ENCODE results near the gene SLC16A12. TPM values are rescaled to one million over a fixed set of nuclear protein-coding genes. Genes with fewer than 3 reads are reported as not detected.

The SLC16A12 gene
- total and polyA plus RNA-seq, 2 of the 13 experiments (the other 11 are each of a cell fraction or from before 2014, with no cell fraction given): 0.02 TPM; not detected in 1

- no peak overlapping the region for H3K27ac ChIP-seq (ENCODE audit: extremely low read length, insufficient read depth, low read length)
- ATAC-seq: peak; percentile 88
- no peak overlapping the region for H2AFZ ChIP-seq (ENCODE audit: low read length)
- H3K9me3 ChIP-seq (ENCODE audit: low read length): no peaks in the 10 kb centered on the region
- H4K20me1 ChIP-seq (ENCODE audit: insufficient read depth, low read length): no peaks in the 10 kb centered on the region
- no peaks in the 10 kb centered on the region for H3K27me3 ChIP-seq (ENCODE audit: control insufficient read depth in 1 of 2, insufficient read depth in 2 of 2, low read length in 2 of 2)
- H3K9ac ChIP-seq (ENCODE audit: insufficient read depth, low read depth, low read length): no peak overlapping the region
- CTCF ChIA-PET (ENCODE audit: low intra/inter-chr PET ratio, low total read pairs): interaction anchor here (1.4 to 2.8 kb wide), 3 partner anchors 137 to 367 kb away, joined by 3 to 46 read pairs (median 4); no protein-coding TSS in a partner anchor
- DNase-seq (ENCODE audit: low spot score): peak; percentile 41
- intact Hi-C loops (cut with micrococcal nuclease; ENCODE audit: unreplicated experiment) (loop anchor here (1.0 to 5.0 kb wide), 4 partner anchors 138 to 366 kb away; partner anchors contain the start of gene KIF20B), in situ Hi-C loops (cut with HindIII; ENCODE audit: extremely low pct_ligation_motif_present, low pct_unique_long_range_greater_than_20kb) (loop anchor here (5.0 kb wide), 1 partner anchor 136 kb away; no protein-coding TSS in a partner anchor)
- TF ChIP-seq NR2F6 (IDR thresholded peaks at IDR 0.05): no peak
- TF ChIP-seq NR2F6 (CRISPR knock-in tag; IDR thresholded peaks at IDR 0.05): no peak
- TF ChIP-seq NFIB (CRISPR knock-in tag; IDR thresholded peaks at IDR 0.05; ENCODE audit: borderline replicate concordance): no peak
- TF ChIP-seq, protein P1, sequence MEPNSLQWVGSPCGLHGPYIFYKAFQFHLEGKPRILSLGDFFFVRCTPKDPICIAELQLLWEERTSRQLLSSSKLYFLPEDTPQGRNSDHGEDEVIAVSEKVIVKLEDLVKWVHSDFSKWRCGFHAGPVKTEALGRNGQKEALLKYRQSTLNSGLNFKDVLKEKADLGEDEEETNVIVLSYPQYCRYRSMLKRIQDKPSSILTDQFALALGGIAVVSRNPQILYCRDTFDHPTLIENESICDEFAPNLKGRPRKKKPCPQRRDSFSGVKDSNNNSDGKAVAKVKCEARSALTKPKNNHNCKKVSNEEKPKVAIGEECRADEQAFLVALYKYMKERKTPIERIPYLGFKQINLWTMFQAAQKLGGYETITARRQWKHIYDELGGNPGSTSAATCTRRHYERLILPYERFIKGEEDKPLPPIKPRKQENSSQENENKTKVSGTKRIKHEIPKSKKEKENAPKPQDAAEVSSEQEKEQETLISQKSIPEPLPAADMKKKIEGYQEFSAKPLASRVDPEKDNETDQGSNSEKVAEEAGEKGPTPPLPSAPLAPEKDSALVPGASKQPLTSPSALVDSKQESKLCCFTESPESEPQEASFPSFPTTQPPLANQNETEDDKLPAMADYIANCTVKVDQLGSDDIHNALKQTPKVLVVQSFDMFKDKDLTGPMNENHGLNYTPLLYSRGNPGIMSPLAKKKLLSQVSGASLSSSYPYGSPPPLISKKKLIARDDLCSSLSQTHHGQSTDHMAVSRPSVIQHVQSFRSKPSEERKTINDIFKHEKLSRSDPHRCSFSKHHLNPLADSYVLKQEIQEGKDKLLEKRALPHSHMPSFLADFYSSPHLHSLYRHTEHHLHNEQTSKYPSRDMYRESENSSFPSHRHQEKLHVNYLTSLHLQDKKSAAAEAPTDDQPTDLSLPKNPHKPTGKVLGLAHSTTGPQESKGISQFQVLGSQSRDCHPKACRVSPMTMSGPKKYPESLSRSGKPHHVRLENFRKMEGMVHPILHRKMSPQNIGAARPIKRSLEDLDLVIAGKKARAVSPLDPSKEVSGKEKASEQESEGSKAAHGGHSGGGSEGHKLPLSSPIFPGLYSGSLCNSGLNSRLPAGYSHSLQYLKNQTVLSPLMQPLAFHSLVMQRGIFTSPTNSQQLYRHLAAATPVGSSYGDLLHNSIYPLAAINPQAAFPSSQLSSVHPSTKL (CRISPR knock-in tag; IDR thresholded peaks at IDR 0.05): 0 out of 2 replicates have a peak, but pooled peaks have one; percentile 22
- peak; percentile 88 for TF ChIP-seq STAG1 (CRISPR knock-in tag; IDR thresholded peaks at IDR 0.05)
- TF ChIP-seq, protein P2, sequence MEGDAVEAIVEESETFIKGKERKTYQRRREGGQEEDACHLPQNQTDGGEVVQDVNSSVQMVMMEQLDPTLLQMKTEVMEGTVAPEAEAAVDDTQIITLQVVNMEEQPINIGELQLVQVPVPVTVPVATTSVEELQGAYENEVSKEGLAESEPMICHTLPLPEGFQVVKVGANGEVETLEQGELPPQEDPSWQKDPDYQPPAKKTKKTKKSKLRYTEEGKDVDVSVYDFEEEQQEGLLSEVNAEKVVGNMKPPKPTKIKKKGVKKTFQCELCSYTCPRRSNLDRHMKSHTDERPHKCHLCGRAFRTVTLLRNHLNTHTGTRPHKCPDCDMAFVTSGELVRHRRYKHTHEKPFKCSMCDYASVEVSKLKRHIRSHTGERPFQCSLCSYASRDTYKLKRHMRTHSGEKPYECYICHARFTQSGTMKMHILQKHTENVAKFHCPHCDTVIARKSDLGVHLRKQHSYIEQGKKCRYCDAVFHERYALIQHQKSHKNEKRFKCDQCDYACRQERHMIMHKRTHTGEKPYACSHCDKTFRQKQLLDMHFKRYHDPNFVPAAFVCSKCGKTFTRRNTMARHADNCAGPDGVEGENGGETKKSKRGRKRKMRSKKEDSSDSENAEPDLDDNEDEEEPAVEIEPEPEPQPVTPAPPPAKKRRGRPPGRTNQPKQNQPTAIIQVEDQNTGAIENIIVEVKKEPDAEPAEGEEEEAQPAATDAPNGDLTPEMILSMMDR (CRISPR knock-in tag; IDR thresholded peaks at IDR 0.05): peak; percentile 84
- TF ChIP-seq SMC3 (IDR thresholded peaks at IDR 0.05; ENCODE audit: low read length): peak; percentile 77; the same call in 1 of the 2 replicates
- TF ChIP-seq RAD21 (CRISPR knock-in tag; IDR thresholded peaks at IDR 0.05): peak; percentile 62
- no peak for TF ChIP-seq TEAD2 (CRISPR knock-in tag; IDR thresholded peaks at IDR 0.05)
- TF ChIP-seq SMYD3 (CRISPR knock-in tag; IDR thresholded peaks at IDR 0.05): 0 out of 2 replicates have a peak, but pooled peaks have one; percentile 25
- TF ChIP-seq, protein P3, sequence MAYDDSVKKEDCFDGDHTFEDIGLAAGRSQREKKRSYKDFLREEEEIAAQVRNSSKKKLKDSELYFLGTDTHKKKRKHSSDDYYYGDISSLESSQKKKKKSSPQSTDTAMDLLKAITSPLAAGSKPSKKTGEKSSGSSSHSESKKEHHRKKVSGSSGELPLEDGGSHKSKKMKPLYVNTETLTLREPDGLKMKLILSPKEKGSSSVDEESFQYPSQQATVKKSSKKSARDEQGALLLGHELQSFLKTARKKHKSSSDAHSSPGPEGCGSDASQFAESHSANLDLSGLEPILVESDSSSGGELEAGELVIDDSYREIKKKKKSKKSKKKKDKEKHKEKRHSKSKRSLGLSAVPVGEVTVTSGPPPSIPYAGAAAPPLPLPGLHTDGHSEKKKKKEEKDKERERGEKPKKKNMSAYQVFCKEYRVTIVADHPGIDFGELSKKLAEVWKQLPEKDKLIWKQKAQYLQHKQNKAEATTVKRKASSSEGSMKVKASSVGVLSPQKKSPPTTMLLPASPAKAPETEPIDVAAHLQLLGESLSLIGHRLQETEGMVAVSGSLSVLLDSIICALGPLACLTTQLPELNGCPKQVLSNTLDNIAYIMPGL (CRISPR knock-in tag; IDR thresholded peaks at IDR 0.05; ENCODE audit: borderline replicate concordance in 1 of 2, low read depth in 1 of 2): 0 out of 4 replicates have a peak, but pooled peaks of 1 of the 2 experiments have one; percentile 19
- H3K4me3 ChIP-seq (replicated peaks in 1 of 3; ENCODE audit: insufficient read depth in 1 of 3, low read depth in 2 of 3, low read length in 3 of 3): no peak overlapping the region
- H3K4me1 ChIP-seq (ENCODE audit: insufficient read depth, low read length): peaks cover 20% of the 10 kb centered on the region
- no peak overlapping the region for H3K4me2 ChIP-seq (ENCODE audit: low read depth, low read length)
- BruUV-seq (replicated peaks): no TSS peak
- no peaks in the 10 kb centered on the region for H3K79me2 ChIP-seq (ENCODE audit: insufficient read depth, low read length)
- POLR2A ChIA-PET: no interaction called here
- 27% methylated on average over 5 of the region's 5 CpGs for WGBS (ENCODE audit: low lambda C conversion rate)
- peak; percentile 72 for FAIRE-seq
- H3K36me3 ChIP-seq (replicated peaks in 1 of 2; ENCODE audit: control insufficient read depth in 1 of 2, insufficient read depth in 2 of 2, low read length in 2 of 2): no peaks in the 10 kb centered on the region
These were observed 109.0 kb downstream of the SLC16A12 start for GRCh38 chr10:89426230-89426868.
